ENCODE measurements around the gene PACRG. TPM values are rescaled to one million over a fixed set of nuclear protein-coding genes. Genes with fewer than 3 reads are reported as not detected.
A peak's percentile ranks its signal among the peaks of the same experiment; 100 is the strongest.

PACRG gene
- total RNA-seq, 1 donor from 2014 or later = 1.8 TPM

DNA sequence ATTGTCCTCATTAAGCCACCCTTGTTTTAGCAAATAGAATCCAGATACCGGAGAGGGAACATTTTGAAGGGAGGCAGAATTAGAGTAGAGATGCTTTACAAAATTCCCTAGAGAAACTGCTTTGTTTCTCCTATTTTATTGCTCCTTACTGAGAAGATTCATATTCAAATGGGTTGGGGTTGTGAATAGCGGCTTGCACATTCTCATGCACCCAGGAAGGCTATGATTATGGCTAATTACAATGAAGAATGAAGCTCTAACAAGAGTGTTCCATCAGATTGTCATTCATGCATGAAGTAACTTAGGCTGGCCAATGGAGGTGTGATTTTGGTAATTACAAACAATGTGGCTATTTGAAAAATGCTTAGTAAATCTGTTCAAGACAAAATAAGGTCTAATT, 129.6 kb downstream of the PACRG start:
- ATAC-seq (no peak), DNase-seq (ENCODE audit: low spot score) (no peak)

DNA sequence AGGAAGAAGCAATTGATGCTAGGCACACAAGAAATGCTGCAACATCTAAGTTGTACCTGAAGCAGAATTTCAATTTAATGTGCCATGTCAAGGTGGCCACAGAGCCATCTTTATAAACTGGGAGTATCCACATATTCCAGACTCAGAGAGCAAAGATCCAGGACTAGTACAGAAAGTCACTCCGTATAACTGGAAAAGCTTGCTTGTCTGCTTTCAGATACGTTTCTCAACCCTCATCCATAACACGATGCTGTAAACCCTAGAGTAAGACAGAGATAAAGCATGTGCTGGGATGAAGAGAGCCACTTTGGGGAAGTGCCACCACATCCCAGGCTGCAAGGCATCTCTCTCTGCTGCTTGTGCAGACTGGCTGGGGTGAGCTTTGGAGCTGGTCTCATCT, 134.7 kb downstream of the PACRG start:
- ATAC-seq (no peak), DNase-seq (ENCODE audit: low spot score) (no peak)

DNA sequence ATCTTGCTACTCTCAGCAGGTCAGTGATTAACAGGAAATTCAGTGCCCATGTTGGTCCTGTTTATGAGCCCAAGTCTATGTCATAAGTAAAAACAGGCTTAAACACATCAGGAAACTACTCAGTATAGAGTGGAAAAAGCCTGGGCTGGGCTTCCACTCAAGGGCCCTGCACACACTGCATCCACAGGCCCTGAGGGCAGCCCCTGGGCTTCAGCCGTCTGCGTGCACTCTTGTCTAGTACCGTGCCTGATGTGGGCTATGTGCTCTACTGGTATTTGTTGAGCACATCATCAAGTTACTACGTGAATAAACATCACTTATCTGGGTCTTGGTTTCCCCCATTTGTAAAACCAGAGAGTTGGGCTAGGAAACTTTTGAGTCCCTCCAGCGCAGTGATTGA, 135.2 kb downstream of the PACRG start:
- DNase-seq (ENCODE audit: low spot score) = no peak
- ATAC-seq = no peak

DNA sequence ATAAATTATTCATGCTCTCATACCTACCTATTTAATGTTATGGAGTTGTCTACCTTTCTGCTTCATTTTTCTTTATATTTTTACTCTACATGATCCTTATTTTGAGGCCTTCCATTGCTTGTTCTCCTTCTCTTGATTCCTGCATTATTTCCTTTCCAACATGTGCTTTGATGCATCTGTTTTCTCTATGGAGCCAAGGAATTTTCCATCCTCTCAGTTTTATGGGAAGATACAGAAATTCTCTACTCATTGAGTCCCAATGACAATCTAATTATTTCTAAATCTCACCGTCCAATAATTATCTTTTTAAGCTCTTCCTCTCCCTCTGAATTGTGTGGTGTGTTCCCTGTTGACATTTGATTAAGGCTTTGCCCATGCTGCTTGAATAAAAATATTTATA, 136.0 kb downstream of the PACRG start:
- DNase-seq (ENCODE audit: low spot score) (no peak), ATAC-seq (no peak)

GRCh38 chr6:162864911-162865310, 137.1 kb downstream of the PACRG start:
- DNase-seq (ENCODE audit: low spot score) (no peak), ATAC-seq (no peak)

- no peak for ATAC-seq
- no peak for DNase-seq (ENCODE audit: low spot score)
Measured at GRCh38 chr6:162866656-162867055, 138.9 kb downstream of the PACRG start.

GRCh38 chr6:162868397-162868796, 140.6 kb downstream of the PACRG start:
- DNase-seq (ENCODE audit: low spot score) = no peak
- ATAC-seq = no peak

GRCh38 chr6:162871966-162872365, 144.2 kb downstream of the PACRG start:
- DNase-seq (ENCODE audit: low spot score) = no peak
- no peak for ATAC-seq

GRCh38 chr6:162873537-162873936, 145.8 kb downstream of the PACRG start:
- DNase-seq (ENCODE audit: low spot score) (no peak), ATAC-seq (no peak)

DNA sequence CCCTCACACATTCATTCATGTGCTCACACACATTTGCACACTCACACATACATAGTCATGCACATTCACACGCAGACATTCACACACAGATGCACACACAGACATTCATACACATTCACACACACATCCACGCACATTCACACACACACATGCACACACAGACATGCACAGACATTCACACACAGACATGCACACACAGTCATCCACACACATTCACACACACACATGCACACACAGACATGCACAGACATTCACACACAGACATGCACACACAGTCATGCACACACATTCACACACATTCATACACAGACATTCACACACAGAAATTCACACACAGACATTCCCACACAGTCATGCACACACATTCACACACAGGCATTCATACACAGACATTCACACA, 147.3 kb downstream of the PACRG start:
- no peak for ATAC-seq

GRCh38 chr6:162882801-162883481, 155.2 kb downstream of the PACRG start:
- DNase-seq (ENCODE audit: low spot score) (peak; percentile 76), ATAC-seq (peak; percentile 95)

More for the DNA sequence above, 147.3 kb downstream of the PACRG start:
- no peak for DNase-seq (ENCODE audit: low spot score)

GRCh38 chr6:162887981-162888689, 160.4 kb downstream of the PACRG start:
- ATAC-seq (peak; percentile 96), DNase-seq (ENCODE audit: low spot score) (peak; percentile 86)

DNA sequence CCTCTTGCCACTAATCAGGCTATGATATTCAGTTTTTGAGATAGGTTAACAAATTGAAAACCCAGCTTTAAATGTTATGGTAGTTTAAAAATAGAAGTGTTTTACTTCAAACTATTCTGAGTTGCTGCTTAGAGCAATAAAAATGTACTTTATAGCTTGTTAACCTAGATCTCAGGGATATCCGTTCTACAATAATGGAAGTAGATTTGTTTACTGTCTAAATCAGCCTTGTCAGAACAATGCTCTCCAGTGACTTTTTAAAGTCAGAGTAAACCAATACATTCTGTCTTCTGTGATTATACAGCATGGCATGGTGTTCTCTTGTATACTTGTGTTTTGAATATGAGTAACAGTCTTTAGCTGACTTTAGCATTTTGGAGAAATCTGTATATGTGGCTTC, 161.5 kb downstream of the PACRG start:
- ATAC-seq = no peak

DNA sequence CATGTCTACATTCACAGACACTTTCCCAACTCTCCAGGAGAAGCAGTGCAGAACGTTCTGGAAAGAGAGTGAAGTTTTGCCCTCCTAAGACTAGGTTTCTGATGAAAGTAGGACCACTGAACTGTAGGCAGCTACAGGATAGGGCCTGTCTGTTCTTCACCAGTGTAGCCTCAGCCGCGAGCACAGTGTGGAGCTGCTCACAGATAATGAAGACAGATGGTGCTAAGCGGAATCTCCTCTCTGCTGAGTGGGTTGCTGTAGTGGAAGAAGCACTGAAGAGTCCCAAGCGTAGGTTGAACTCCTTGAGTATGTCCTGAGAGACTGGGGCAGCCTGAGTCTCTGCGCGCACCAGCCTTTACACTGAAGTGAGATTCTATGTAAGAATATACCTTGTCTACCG, 170.2 kb downstream of the PACRG start:
- DNase-seq (ENCODE audit: low spot score) (no peak), ATAC-seq (no peak)

More for the DNA sequence above, 161.5 kb downstream of the PACRG start:
- DNase-seq (ENCODE audit: low spot score) = no peak

DNA sequence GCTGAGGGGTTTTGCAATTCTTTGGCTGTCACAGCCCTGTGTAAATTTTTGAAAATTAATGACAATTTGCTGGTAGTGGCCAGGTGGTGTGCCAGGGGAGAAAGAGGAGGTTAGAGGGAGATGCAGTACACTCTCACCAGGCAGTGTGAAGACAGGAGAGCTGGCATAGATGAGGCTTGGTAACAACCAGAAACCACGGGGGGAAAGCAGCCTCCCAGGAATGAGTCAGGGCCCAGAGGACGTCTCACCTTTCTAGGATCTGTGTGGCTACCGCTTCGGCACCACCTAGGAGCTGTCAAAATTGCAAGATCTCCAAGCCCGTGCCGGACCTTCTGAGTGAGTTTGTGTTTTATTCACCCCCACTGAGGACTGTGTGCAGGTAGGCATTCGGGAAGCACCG, 171.4 kb downstream of the PACRG start:
- no peak for ATAC-seq
- DNase-seq (ENCODE audit: low spot score) = no peak

DNA sequence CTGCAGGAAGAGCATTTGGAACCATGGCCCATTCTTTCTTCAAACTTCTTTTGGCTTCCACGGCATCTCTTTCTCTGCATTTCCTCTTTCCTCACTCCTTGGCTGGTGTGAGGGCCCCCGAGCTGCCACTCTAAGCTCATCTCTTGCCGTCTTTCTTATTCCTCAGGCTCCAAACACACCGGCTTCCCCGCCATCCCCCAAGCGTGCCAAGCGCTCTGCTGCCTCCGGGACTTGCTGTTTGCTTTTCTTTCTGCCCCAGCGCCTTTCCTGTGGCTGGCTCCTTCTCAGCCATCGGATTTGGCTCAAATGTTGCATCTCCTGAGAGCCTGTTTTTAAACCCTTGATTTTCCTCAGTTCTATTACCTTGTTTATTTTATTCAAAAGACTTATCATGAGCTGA, 172.7 kb downstream of the PACRG start:
- DNase-seq (ENCODE audit: low spot score) (no peak), ATAC-seq (no peak)

DNA sequence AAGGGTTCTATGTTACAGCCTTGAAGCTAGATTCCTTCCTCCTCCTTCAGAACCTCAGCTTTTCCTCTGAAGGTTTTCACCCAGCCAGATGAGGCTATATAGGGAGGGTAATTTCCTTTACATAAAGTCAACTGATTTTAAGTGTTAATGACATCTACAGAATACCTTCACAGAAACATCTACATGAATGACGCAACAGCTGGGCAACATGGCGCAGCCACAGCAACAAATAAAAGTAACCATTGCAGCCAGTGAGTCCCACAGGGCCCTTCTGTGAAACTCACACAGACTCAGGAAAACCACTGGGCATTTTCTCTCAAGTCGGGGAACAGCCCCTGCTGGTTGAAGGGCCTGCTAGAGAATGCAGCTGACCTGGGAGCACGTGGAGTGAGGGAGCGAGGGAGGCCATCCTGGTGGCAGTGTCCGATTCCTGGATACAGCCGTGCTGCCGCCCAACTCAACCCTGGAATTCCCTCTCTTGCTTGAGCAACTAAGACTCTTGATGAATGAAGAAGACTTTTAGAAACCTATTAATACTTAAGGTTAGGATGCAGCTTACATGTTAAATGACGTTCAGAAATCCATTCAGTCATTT, 176.4 kb downstream of the PACRG start:
- ATAC-seq = no peak
- DNase-seq (ENCODE audit: low spot score) = no peak

DNA sequence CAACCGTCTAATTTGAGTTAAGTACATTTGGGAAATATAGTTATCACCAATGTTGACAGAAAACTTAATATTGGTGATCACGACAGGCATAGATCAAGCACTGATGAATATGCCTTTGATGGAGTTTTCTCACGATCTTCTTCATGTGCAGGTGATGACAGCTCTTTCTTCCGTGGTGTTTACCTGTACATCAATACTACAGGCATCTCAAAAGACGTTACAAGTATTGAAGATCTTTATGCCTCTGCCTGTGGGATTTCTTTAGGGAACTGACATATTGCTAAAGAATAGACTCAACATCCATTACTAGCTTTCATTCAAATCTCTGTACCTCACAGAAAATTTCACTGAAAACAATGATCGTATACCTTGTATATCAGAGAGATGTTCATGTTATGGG, 178.7 kb downstream of the PACRG start:
- DNase-seq (ENCODE audit: low spot score) = no peak
- ATAC-seq = no peak

DNA sequence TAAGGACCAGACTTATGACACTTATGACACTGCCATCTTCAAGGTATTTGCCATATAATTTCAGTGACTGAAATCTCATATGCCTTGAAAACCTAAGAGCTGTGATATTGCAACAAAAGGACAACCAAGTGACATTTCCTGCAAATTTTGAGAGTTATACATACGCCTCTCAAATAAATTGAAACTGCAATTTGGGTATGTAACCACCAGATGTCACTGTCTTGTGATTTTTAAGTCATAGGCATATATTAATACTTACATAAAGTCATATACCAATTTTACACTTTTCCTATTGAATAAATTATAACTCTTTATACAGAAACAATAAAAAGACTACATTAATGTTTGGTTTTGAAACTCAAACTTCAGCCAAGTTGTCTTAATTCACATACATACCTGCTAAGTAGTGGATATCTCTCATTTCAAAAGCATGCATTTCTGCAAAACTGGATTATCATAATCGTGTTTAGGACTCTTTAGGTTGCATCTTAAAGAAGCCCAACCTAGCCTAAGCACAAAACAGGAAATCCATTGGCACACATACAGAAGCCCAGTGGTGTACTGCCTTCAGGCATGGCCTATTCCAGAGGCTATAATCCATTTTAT, 180.2 kb downstream of the PACRG start:
- peak; percentile 60 for ATAC-seq

GRCh38 chr6:162913206-162913605, 185.4 kb downstream of the PACRG start:
- ATAC-seq (no peak), DNase-seq (ENCODE audit: low spot score) (no peak)

More for the DNA sequence above, 180.2 kb downstream of the PACRG start:
- no peak for DNase-seq (ENCODE audit: low spot score)

DNA sequence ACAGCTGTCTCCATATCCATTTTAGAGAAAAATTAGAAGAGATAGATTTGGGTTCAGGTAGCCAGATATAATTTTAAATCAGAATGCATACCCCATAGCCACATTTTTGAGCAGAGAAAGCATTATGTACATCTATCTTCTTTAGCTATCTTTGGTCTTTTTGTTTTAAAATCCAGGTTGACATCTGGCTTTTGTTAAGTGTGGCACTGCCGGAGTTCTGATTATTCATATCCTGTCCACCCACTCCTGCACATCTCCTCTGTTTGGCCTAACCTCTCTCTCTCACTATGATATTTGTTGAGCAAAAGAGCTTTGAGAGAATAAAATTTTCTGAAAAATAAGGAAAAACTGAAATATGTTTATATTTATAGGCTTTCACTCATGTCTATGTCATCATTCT, 189.7 kb downstream of the PACRG start:
- ATAC-seq (no peak), DNase-seq (ENCODE audit: low spot score) (no peak)

- no peak for ATAC-seq
- no peak for DNase-seq (ENCODE audit: low spot score)
Measured at GRCh38 chr6:162921062-162921461, 193.3 kb downstream of the PACRG start.

Measured in left lobe of liver (tissue), 2 donors.